ENCODE measurements around the gene ZNF268. TPM values are rescaled to one million over a fixed set of nuclear protein-coding genes. Genes with fewer than 3 reads are reported as not detected.

ZNF268 gene
- total RNA-seq, 1 experiment from 2014 or later: 25.3 TPM

DNA sequence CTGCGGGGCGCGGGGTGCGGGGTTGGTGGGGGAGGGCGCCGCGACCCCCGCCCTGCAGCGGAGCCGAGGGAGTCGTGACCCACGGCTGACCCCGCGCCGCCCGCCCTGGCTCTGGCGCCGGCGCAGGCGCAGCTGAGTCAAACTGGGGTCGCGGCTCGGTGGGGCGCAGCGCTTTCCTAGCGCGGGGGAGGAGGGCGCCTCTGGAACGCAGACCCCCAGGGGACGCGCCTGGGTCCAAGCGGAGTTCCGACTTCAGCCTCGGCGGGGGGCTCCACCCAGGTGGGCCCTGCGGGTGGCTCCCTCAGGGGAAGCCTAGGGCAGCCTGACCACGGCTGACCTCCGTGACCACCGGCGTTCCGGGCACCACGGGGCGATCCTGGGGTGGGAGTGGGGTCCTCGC, 54.8 kb downstream of the ZNF268 start (continued):
- TF ChIP-seq FOXP4 (CRISPR knock-in tag; IDR thresholded peaks at IDR 0.05): no peak

DNA sequence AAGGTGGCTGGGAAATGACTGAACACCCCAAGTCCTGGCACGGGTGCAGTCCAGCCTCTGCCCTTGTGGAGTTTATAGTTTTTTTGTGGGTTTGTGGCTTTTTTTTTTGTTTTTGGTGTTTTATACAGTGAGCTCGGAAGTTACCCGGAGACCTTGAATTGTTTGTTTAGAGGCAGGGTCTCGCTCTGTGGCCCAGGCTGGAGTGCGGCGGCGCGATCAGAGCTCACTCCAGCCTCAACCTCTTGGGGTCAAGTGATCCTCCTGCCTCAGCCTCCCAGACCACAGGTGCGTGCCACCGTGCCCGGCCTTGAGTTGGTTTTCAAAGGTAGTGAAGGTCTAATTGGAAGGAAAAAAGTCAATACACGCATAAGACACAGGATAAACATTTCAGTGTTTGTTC, 55.3 kb downstream of the ZNF268 start:
- peaks cover 63% of the 10 kb centered on the region for H3K36me3 Mint-ChIP-seq

More for the DNA sequence above, 55.3 kb downstream of the ZNF268 start:
- H3K27ac Mint-ChIP-seq: no peak overlapping the region
- TF ChIP-seq ZNF416 (CRISPR knock-in tag; IDR thresholded peaks at IDR 0.05) (no peak), ZNF317 (CRISPR knock-in tag; IDR thresholded peaks at IDR 0.05; ENCODE audit: borderline replicate concordance, low read depth) (no peak), SOX15 (CRISPR knock-in tag; IDR thresholded peaks at IDR 0.05) (no peak), ERG (CRISPR knock-in tag; IDR thresholded peaks at IDR 0.05) (no peak), ETV6 (CRISPR knock-in tag; IDR thresholded peaks at IDR 0.05) (no peak), TEAD1 (CRISPR knock-in tag; IDR thresholded peaks at IDR 0.05) (no peak), PRRX2 (CRISPR knock-in tag; IDR thresholded peaks at IDR 0.05) (no peak), HMGA2 (CRISPR knock-in tag; IDR thresholded peaks at IDR 0.05) (no peak), E2F1 (CRISPR knock-in tag; IDR thresholded peaks at IDR 0.05) (no peak), TCF7 (CRISPR knock-in tag; IDR thresholded peaks at IDR 0.05; ENCODE audit: low read depth) (no peak), NFYB (CRISPR knock-in tag; conservative IDR thresholded peaks at IDR 0.05; ENCODE audit: low read depth) (no peak), SMAD4 (CRISPR knock-in tag; IDR thresholded peaks at IDR 0.05) (no peak), ESRRA (CRISPR knock-in tag; IDR thresholded peaks at IDR 0.05; ENCODE audit: borderline replicate concordance) (no peak), E2F4 (CRISPR knock-in tag; IDR thresholded peaks at IDR 0.05; ENCODE audit: borderline replicate concordance, low read depth) (no peak)
- TF ChIP-seq, protein P1, sequence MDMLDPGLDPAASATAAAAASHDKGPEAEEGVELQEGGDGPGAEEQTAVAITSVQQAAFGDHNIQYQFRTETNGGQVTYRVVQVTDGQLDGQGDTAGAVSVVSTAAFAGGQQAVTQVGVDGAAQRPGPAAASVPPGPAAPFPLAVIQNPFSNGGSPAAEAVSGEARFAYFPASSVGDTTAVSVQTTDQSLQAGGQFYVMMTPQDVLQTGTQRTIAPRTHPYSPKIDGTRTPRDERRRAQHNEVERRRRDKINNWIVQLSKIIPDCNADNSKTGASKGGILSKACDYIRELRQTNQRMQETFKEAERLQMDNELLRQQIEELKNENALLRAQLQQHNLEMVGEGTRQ (CRISPR knock-in tag; IDR thresholded peaks at IDR 0.05): no peak
- TF ChIP-seq, protein P2, sequence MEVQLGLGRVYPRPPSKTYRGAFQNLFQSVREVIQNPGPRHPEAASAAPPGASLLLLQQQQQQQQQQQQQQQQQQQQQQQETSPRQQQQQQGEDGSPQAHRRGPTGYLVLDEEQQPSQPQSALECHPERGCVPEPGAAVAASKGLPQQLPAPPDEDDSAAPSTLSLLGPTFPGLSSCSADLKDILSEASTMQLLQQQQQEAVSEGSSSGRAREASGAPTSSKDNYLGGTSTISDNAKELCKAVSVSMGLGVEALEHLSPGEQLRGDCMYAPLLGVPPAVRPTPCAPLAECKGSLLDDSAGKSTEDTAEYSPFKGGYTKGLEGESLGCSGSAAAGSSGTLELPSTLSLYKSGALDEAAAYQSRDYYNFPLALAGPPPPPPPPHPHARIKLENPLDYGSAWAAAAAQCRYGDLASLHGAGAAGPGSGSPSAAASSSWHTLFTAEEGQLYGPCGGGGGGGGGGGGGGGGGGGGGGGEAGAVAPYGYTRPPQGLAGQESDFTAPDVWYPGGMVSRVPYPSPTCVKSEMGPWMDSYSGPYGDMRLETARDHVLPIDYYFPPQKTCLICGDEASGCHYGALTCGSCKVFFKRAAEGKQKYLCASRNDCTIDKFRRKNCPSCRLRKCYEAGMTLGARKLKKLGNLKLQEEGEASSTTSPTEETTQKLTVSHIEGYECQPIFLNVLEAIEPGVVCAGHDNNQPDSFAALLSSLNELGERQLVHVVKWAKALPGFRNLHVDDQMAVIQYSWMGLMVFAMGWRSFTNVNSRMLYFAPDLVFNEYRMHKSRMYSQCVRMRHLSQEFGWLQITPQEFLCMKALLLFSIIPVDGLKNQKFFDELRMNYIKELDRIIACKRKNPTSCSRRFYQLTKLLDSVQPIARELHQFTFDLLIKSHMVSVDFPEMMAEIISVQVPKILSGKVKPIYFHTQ (CRISPR knock-in tag; IDR thresholded peaks at IDR 0.05): no peak
- TF ChIP-seq, protein P3, sequence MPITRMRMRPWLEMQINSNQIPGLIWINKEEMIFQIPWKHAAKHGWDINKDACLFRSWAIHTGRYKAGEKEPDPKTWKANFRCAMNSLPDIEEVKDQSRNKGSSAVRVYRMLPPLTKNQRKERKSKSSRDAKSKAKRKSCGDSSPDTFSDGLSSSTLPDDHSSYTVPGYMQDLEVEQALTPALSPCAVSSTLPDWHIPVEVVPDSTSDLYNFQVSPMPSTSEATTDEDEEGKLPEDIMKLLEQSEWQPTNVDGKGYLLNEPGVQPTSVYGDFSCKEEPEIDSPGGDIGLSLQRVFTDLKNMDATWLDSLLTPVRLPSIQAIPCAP (CRISPR knock-in tag; IDR thresholded peaks at IDR 0.05): no peak
- no peak for DNase-seq (ENCODE audit: low spot score)
- peaks cover 19% of the 10 kb centered on the region for H3K27me3 Mint-ChIP-seq (ENCODE audit: low read depth)
- H3K4me1 Mint-ChIP-seq: no peaks in the 10 kb centered on the region
- H3K4me3 Mint-ChIP-seq: no peak overlapping the region
- ChIA-PET POLR2A (no interaction called here), CTCF (no interaction called here)
- no peak for ATAC-seq
- peaks cover 66% of the 10 kb centered on the region for H3K9me3 Mint-ChIP-seq
